ENCODE data around the gene HK1.

The HK1 gene

DNA sequence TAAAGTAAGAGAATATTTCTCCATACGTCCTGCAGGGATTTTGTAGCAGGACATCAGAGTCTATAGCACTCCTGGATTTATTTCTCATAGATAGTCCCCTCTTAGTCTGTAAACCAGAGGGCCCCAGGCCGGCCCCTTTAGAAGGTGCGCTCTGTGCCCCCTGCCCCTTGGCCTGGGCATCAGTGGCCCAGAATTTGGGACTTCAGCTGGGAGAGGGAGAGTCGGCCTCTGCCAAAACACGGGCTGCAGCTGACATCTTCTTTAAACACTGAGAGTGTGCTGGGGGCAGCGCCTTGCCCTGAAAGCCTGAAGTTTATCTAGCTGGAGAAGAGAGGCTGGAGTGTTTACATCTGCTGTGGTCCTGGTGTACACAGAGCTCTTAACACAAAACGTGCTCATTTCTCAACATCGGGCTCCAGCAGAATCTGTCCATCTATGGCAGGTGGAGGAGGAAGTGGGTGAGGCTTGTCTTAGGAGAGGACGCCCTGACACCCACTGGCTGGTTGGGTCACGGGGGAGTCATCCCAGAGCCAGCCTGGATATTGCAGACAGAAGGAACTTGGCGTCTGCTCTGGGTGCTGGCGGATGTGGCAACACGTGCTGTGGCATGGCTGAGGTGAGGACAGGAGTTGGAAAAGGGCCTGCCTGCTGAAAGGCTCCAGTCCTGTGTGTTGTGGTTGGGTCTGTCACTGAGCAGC is 143.5 kb downstream of the HK1 start:
- H3K9me3 ChIP-seq (ENCODE audit: insufficient read depth, low read length, severe bottlenecking): no peaks in the 10 kb centered on the region
- H3K27me3 ChIP-seq (ENCODE audit: insufficient read depth, low read length, poor library complexity): no peaks in the 10 kb centered on the region
- no peaks in the 10 kb centered on the region for H3K4me1 ChIP-seq (ENCODE audit: insufficient read depth, low read length)
- no peaks in the 10 kb centered on the region for H4K20me1 ChIP-seq (ENCODE audit: insufficient read depth, low read length)
- H3K4me2 ChIP-seq (ENCODE audit: insufficient read depth, low read length): no peak overlapping the region
- no peak overlapping the region for H2AFZ ChIP-seq (ENCODE audit: low read depth, low read length)
- ATAC-seq (ENCODE audit: insufficient read depth, low read depth) (peak; percentile 36; the same call in 2 of the 3 replicates), DNase-seq (no peak)
- H3K79me2 ChIP-seq (ENCODE audit: insufficient read depth, low read length): no peaks in the 10 kb centered on the region
- H3K4me3 ChIP-seq (ENCODE audit: low read depth in 1 of 2, low read length in 2 of 2): no peak overlapping the region
- H3K36me3 ChIP-seq (ENCODE audit: insufficient read depth, low read length): no peaks in the 10 kb centered on the region
- no peak overlapping the region for H3K27ac ChIP-seq (ENCODE audit: low read length)
- no peak for TF ChIP-seq EZH2 (IDR thresholded peaks at IDR 0.05; ENCODE audit: borderline replicate concordance, low read depth, low read length, severe bottlenecking)
- TF ChIP-seq, protein P1, sequence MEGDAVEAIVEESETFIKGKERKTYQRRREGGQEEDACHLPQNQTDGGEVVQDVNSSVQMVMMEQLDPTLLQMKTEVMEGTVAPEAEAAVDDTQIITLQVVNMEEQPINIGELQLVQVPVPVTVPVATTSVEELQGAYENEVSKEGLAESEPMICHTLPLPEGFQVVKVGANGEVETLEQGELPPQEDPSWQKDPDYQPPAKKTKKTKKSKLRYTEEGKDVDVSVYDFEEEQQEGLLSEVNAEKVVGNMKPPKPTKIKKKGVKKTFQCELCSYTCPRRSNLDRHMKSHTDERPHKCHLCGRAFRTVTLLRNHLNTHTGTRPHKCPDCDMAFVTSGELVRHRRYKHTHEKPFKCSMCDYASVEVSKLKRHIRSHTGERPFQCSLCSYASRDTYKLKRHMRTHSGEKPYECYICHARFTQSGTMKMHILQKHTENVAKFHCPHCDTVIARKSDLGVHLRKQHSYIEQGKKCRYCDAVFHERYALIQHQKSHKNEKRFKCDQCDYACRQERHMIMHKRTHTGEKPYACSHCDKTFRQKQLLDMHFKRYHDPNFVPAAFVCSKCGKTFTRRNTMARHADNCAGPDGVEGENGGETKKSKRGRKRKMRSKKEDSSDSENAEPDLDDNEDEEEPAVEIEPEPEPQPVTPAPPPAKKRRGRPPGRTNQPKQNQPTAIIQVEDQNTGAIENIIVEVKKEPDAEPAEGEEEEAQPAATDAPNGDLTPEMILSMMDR (IDR thresholded peaks at IDR 0.05; ENCODE audit: borderline replicate concordance, extremely low read depth, low read length, poor library complexity, severe bottlenecking): no peak
- H3K9ac ChIP-seq (ENCODE audit: low read depth, low read length): no peak overlapping the region

DNA sequence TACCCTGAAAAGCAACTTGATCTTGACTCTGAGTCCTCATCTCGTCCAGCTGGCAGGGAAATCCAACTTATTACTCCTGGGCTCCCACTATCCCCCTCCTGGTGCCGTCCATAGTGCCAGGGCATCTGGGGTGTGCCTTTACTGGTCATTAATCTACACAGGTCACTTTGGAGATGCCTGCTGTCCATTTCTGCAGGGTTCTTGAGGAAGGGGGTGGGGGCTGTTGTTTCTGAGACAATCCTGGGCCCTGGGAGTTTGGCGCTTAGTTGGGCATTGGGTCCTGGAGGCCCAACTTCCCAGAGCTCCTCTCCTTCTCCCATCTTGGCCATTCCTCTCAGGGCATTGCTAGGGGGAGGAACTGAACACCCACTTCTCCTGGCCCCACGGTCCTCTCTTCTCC is 144.4 kb downstream of the HK1 start:
- no peaks in the 10 kb centered on the region for H3K9me3 ChIP-seq (ENCODE audit: insufficient read depth, low read length, severe bottlenecking)
- no peak overlapping the region for H3K4me3 ChIP-seq (ENCODE audit: low read depth in 1 of 2, low read length in 2 of 2)
- no peak for TF ChIP-seq EZH2 (IDR thresholded peaks at IDR 0.05; ENCODE audit: borderline replicate concordance, low read depth, low read length, severe bottlenecking)
- TF ChIP-seq, protein P1 (IDR thresholded peaks at IDR 0.05; ENCODE audit: borderline replicate concordance, extremely low read depth, low read length, poor library complexity, severe bottlenecking): no peak
- no peaks in the 10 kb centered on the region for H4K20me1 ChIP-seq (ENCODE audit: insufficient read depth, low read length)
- no peak for ATAC-seq (ENCODE audit: insufficient read depth, low read depth)
- no peaks in the 10 kb centered on the region for H3K4me1 ChIP-seq (ENCODE audit: insufficient read depth, low read length)
- no peaks in the 10 kb centered on the region for H3K79me2 ChIP-seq (ENCODE audit: insufficient read depth, low read length)
- H3K9ac ChIP-seq (ENCODE audit: low read depth, low read length): no peak overlapping the region
- no peak overlapping the region for H2AFZ ChIP-seq (ENCODE audit: low read depth, low read length)
- no peak for DNase-seq
- no peaks in the 10 kb centered on the region for H3K27me3 ChIP-seq (ENCODE audit: insufficient read depth, low read length, poor library complexity)
- H3K4me2 ChIP-seq (ENCODE audit: insufficient read depth, low read length): no peak overlapping the region
- H3K36me3 ChIP-seq (ENCODE audit: insufficient read depth, low read length): no peaks in the 10 kb centered on the region
- no peak overlapping the region for H3K27ac ChIP-seq (ENCODE audit: low read length)

DNA sequence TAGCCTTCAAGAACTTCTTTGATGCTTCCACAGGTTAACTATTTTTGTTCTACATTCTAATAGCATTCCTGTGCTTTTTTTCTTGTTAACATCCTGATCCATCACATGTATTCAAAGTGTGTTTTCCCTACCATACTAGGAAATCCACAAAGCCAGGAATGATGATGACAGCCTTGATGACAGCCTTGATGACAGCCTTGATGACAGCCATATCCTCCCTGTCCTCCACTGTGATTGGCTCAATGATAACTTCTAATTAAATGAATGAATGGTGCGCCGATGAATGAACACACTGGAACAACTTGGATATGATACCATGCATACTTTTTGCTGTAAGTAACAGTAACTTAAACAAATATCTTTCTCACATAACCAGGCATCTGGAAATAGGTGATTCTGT is 146.7 kb downstream of the HK1 start:
- H3K9me3 ChIP-seq (ENCODE audit: insufficient read depth, low read length, severe bottlenecking): no peaks in the 10 kb centered on the region
- H3K4me1 ChIP-seq (ENCODE audit: insufficient read depth, low read length): no peaks in the 10 kb centered on the region
- no peaks in the 10 kb centered on the region for H3K36me3 ChIP-seq (ENCODE audit: insufficient read depth, low read length)
- DNase-seq: no peak
- no peaks in the 10 kb centered on the region for H3K27me3 ChIP-seq (ENCODE audit: insufficient read depth, low read length, poor library complexity)
- H3K4me2 ChIP-seq (ENCODE audit: insufficient read depth, low read length): no peak overlapping the region
- no peak overlapping the region for H3K4me3 ChIP-seq (ENCODE audit: low read depth in 1 of 2, low read length in 2 of 2)
- TF ChIP-seq, protein P1 (IDR thresholded peaks at IDR 0.05; ENCODE audit: borderline replicate concordance, extremely low read depth, low read length, poor library complexity, severe bottlenecking): no peak
- no peak for TF ChIP-seq EZH2 (IDR thresholded peaks at IDR 0.05; ENCODE audit: borderline replicate concordance, low read depth, low read length, severe bottlenecking)
- H3K9ac ChIP-seq (ENCODE audit: low read depth, low read length): no peak overlapping the region
- no peak overlapping the region for H2AFZ ChIP-seq (ENCODE audit: low read depth, low read length)
- no peaks in the 10 kb centered on the region for H4K20me1 ChIP-seq (ENCODE audit: insufficient read depth, low read length)
- ATAC-seq (ENCODE audit: insufficient read depth, low read depth): no peak
- no peaks in the 10 kb centered on the region for H3K79me2 ChIP-seq (ENCODE audit: insufficient read depth, low read length)
- H3K27ac ChIP-seq (ENCODE audit: low read length): no peak overlapping the region
